HL-60/S4 (cell line): ENCODE data around the gene NAPA.

ENCODE experiments used
- in situ Hi-C: fragments of 300-500 bp; cut with MboI; formaldehyde crosslinking; loops from 2 replicates; pipeline ENCODE4 v1.14.3; 2022; ENCODE audit warnings: low sequenced_read_pairs

NAPA gene

DNA sequence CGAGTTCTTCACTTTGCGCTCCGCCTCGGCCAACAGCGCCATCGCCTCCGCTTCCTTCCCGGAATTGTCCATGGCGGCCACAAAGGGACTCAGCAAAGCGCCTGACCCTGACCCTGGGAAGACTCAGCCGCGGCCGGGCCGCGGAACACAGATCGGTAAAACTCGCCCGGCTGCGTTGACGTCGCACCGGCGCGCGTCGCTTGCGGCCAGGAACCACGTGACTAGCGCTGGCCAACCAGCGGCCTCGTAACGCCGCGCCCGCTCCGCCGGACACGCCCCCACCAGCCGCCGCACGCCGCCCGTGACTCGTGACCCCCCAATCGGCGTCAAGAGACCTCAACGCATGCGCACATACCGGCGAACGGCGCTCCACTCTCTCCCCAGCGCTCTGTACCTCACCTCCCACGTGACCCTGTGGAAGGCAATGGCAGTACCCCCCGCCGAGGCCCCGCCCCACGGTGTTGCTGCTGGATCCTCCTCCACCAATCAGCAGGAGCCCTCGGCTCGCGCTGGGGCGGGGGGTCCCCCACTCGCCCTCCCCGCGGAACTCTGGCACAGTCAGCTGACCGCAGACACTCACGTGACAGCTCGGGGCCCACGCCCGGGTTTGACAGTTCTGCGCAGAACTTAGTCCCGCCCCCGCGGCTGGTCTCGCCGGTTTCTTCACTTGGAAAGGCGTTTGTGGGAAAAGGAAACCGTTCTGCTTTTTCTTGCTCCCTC, at the start of gene NAPA:
TSS of gene NAPA (minus strand) at position 195 of the 720 bp plus-strand sequence. CDS start at position 72, 123 bp downstream.
- in situ Hi-C loops, result no loop called here

- in situ Hi-C loops, result no loop called here
Observed at GRCh38 chr19:47564081-47564480, 49.2 kb upstream of the NAPA start.

- in situ Hi-C loops, result no loop called here
Observed at GRCh38 chr19:47561440-47562057, 46.7 kb upstream of the NAPA start.

DNA sequence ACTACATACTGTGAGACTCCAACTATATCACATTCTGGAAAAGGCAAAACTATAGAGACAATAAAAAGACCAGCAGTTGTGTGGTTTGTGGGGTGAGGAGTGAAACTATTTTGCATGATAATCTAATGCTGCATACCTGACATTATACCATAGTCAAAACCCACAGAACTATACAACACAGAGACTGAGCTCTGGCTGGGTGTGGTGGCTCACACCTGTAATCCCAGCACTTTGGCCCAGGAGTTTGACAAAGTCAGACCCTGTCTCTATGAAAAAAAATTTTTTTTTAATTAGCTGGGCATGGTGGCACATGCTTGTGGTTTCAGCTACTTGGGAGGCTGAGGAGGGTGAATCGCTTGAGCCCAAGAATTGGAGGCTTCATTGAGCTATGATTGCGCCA, 46.1 kb upstream of the NAPA start:
- in situ Hi-C loops, result no loop called here

GRCh38 chr19:47550129-47550528, 35.3 kb upstream of the NAPA start:
- in situ Hi-C loops, result no loop called here

DNA sequence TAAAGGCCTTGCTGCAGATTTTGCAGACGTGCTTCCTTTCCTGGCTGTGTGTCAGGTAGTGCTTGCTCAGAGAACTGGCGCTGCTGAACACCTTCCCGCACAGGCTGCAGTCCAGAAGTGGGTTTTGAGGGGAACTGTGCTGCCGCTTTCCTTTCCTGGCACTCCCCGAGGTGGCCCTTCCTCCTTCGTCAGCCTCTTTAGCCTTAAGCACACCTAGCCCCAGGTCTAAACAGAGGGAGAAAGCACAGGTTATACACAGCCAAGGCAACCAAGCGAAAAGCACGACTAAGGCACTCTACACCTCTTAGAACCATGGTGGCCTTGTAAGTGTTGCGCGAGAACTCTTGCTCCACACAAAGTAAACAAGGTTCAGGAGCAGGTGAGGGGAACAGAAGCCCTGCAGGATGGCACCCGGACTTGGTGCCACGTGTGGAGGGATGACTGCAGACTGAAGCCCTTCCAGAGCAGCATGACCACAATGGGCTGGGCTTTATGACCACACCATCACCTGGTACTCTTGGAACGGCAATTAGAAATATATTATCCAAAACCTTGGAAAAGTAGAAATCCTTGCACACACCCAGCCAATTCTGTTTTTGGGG, 34.5 kb upstream of the NAPA start:
- in situ Hi-C loops, result loop anchor here (10.0 kb wide), 1 partner anchor 105 kb away; no protein-coding TSS in a partner anchor

- in situ Hi-C loops, result loop anchor here (10.0 kb wide), 1 partner anchor 102 kb away; no protein-coding TSS in a partner anchor
Observed at GRCh38 chr19:47547199-47547598, 32.3 kb upstream of the NAPA start.

GRCh38 chr19:47545061-47545948, 30.4 kb upstream of the NAPA start:
- in situ Hi-C loops, result loop anchor here (10.0 kb wide), 1 partner anchor 101 kb away; no protein-coding TSS in a partner anchor

DNA sequence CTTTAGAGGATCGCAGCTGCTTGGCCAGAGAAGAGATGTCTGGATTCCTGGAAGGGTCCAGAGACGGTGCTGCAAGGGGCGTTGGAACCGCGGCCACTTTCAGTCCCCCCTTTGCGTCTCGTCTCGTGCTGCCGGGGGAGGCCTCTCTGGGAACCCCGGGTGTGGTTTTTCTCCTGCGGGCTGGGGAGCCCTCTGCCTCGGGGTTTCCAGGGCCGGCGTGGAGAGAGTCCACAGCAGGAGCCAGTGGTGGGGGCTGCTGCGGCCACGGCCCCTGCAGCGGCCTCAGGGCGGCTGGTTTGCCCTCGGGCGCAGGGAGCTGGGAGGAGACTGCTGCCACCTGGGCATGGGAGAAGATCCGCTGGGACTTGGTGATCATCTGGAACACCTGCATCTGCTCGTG, 29.6 kb upstream of the NAPA start:
- in situ Hi-C loops, result loop anchor here (10.0 kb wide), 1 partner anchor 100 kb away; no protein-coding TSS in a partner anchor

DNA sequence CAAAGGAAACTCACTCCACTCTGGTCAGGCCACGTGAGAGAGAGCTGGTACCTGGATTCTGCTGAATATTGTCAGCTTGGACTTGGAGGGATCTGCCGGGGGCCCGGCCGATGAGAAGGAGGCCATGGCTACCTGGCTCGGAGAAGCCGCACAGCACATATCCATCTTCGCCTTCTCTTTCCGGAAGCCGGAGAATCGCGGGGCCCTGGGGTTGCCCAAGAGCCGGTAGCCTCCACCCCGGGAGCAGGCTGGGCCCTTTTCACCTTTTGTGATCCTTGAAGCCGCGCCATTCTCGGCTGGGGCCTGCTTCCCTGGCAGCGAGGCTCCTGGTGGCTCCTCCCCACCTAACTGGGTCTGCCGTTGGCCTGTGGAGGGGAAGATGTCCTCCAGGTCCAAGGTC, 29.2 kb upstream of the NAPA start:
- in situ Hi-C loops, result loop anchor here (10.0 kb wide), 1 partner anchor 99 kb away; no protein-coding TSS in a partner anchor

DNA sequence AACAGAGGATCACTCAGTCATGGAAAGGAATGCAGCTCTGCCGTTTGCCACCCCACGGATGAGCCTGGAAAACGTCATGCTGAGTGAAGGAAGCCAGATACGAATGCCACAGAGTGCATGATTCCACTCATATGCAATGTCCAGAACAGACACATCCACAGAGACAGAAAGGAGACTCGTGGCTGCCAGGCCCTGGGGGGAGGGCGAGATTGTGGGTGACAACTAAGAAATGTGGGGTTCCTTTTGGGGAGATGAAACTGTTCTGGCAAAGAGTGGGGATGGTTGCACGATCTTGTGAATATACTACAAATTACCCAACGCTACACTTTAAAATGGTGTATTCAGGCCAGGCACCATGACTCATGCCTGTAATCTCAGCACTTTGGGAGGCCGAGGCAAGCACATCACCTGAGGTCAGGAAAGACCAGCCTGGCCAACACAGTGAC, 27.2 kb upstream of the NAPA start:
- in situ Hi-C loops, result loop anchor here (10.0 kb wide), 1 partner anchor 97 kb away; no protein-coding TSS in a partner anchor

DNA sequence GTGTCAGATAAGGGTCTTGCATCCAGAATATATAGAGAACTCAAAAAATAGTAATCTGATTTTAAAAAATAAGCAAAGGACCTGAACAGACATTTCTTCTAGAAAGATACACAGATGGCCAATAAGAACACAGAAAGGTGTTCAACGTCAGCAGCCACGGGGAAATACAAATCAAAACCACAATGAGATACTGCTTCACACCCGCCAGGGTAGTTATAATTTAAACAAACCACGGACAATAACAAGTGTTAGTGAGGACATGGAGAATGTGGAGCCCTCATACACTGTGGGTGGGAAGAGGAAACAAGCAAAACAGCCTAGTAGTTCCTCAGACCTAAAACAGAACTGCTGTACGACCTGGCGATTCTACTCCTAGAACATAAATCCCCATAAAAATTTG, 26.7 kb upstream of the NAPA start:
- in situ Hi-C loops, result loop anchor here (10.0 kb wide), 1 partner anchor 97 kb away; no protein-coding TSS in a partner anchor

GRCh38 chr19:47540748-47541147, 25.9 kb upstream of the NAPA start:
- in situ Hi-C loops, result loop anchor here (10.0 kb wide), 1 partner anchor 96 kb away; no protein-coding TSS in a partner anchor

DNA sequence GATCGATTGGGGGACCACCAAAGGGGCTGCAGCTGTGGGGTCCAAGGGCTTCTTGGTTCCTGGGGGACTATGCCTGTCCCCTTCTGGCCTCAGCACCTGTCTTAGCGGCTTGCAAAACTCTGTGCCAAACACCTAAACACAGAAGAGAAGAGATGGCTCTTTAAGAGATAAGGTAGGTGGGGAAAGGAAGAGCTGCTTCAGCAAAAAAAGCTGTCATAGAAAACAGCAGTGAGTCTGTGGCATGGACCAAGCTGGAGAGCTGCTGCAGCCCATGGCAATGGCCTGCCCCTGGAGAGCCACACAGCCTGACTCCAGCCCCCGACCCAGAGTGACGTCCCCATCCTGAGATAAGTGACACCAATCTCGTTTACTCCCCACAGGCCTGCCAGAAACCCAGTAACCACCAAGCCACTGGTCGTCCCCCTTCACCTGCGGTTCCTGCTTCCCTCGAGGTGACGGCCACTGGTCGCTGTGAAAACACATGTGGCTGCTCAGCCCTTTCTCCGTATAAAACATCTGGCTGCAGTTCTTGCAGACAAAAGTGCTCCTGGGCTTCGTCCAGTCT, 25.0 kb upstream of the NAPA start:
- in situ Hi-C loops, result loop anchor here (10.0 kb wide), 1 partner anchor 95 kb away; no protein-coding TSS in a partner anchor

- in situ Hi-C loops, result no loop called here
Observed at GRCh38 chr19:47538812-47539211, 23.9 kb upstream of the NAPA start.

DNA sequence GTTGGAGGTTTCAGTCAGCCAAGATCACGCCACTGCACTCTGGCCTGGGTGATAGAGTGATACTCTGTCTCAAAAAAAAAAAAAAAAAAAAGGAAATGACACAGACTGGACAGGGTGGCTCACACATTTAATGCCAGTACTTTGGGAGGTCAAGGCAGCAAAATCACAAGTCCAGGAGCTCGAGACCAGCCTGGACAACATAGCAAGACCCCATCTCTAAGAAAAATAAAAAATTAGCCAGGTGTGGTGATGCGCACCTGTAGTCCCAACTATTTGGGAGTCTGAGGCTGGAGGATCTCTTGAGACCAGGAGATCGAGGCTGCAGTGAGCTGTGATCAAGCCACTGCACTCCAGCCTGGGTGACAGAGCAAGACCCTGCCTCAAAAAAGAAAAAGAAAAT, 22.6 kb upstream of the NAPA start:
- in situ Hi-C loops, result no loop called here

GRCh38 chr19:47534628-47535027, 19.8 kb upstream of the NAPA start:
- in situ Hi-C loops, result no loop called here

DNA sequence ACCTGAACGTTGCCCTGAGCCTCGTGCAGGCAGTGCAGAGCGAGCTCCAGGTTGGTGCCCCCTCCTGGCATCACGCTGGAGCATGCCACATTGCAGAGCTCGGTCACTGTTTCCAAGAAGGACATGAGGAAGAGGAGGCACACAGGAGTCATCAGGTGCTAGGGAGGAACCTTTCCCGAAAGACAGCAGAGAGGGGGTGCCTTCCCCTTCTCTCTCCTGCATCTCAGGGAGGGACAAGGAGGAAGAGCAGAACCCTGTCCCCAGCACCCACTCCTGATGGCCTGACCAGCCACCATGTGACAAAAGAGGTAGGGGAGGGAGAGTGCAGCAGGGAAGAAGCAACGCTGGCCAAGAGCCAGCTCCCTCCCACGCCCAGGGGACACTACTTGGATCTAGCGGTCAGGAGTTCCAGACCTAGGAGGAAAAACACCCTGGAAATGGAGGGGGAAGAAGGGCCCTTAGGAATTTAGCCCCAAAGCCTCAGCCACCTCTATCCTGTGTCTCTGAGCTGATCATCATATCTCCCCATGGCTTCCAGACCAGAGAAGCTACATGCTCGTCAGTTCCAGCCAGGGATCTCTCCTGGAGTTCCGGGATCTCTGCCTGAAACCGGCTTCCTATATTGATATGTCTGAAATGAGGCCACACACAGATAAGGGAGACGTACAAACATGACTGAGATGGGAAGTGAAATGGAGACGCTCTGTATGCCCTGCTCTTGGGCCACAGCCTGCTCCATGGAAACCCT, 17.0 kb upstream of the NAPA start:
- in situ Hi-C loops, result no loop called here

GRCh38 chr19:47529018-47529742, 14.3 kb upstream of the NAPA start:
- in situ Hi-C loops, result no loop called here
